GM12892 (cell line): ENCODE results near the gene DPF3.

Source experiments
- POLR2A ChIP-seq: IDR thresholded peaks from 2 replicates; pipeline ENCODE4 v1.6.1; 2011; ENCODE audit warnings: low read depth, low read length, control low read depth
- POLR2AphosphoS5 ChIP-seq: IDR thresholded peaks from 2 replicates; pipeline ENCODE4 v1.6.1; 2011; ENCODE audit warnings: low read depth, low read length, control low read depth
- TAF1 ChIP-seq: IDR thresholded peaks from 2 replicates; pipeline ENCODE4 v1.6.1; 2011; ENCODE audit warnings: low read depth, mild to moderate bottlenecking, control low read depth, low read length, borderline replicate concordance

GRCh38 chr14:72882047-72882446 lies 11.9 kb downstream of the DPF3 start:
- TF ChIP-seq POLR2AphosphoS5 (no peak), POLR2A (no peak), TAF1 (no peak)
